IPS-NIHi7 (cell line): ENCODE results near the gene ZNF888.
A peak's percentile ranks its signal among the peaks of the same experiment; 100 is the strongest.
"Not testable (repeated sequence)": the region's sequence is repeated elsewhere in the genome, so short reads cannot be mapped to it uniquely, and the experiment has no call there.

ENCODE experiments used
- DNase-seq: peaks from one replicate; pipeline ENCODE4 v3.0.0; 2012; ENCODE audit warnings: mixed read lengths; ENCODE audit errors: extremely low spot score

Gene ZNF888

GRCh38 chr19:52880895-52881389 lies 42.3 kb downstream of the ZNF888 start:
- no peak for DNase-seq

GRCh38 chr19:52872996-52873395 lies 50.2 kb downstream of the ZNF888 start:
- not testable (repeated sequence) for DNase-seq

GRCh38 chr19:52871466-52871865 lies 51.8 kb downstream of the ZNF888 start:
- no peak for DNase-seq

- not testable (repeated sequence) for DNase-seq
Observed at GRCh38 chr19:52868031-52868430, 55.2 kb downstream of the ZNF888 start.

GRCh38 chr19:52857378-52858191 lies 65.6 kb downstream of the ZNF888 start, which contains the start of gene ZNF468:
Gene ZNF468, minus strand, starts transcription at chr19:52857619. Its CDS starts 3,347 bp downstream, at chr19:52854272.
- DNase-seq: peak; percentile 74

GRCh38 chr19:52856540-52857377 lies 66.5 kb downstream of the ZNF888 start:
- DNase-seq: not testable (repeated sequence)
